Measurements from ENCODE around the gene CUL1.
"Not testable (repeated sequence)": the region's sequence is repeated elsewhere in the genome, so short reads cannot be mapped to it uniquely, and the experiment has no call there.

Gene CUL1

GRCh38 chr7:148704970-148705369 lies 6.3 kb downstream of the CUL1 start:
- H3K9ac ChIP-seq (ENCODE audit: low read length): no peak overlapping the region

DNA sequence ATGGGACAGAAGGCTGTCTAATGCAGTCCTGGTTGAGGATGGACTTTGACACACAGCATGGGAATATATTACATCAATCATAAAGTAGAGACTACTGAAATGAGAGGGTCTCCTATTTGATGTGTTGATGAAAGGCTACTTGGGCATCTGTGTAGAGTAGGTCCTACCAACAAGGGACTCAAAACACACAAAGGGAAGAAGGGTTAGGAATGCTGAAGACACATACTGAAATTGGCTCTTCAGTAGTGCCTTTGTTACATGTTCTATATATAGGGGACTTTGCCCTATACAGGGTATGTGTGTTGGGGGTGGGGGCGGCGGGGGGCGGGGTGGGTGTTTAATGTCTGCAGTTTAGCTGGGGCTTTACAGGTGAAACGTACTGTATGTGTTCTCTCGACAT lies 7.7 kb downstream of the CUL1 start:
- H3K4me1 ChIP-seq (ENCODE audit: control insufficient read depth, insufficient read depth, low read length): peaks cover 60% of the 10 kb centered on the region

More at GRCh38 chr7:148704970-148705369, 6.3 kb downstream of the CUL1 start:
- Histone ChIP-seq H3K4me3 (ENCODE audit: low read depth, low read length) (no peak overlapping the region), H3K9me3 (ENCODE audit: control insufficient read depth, insufficient read depth, low read depth, low read length) (no peaks in the 10 kb centered on the region), H3K4me1 (ENCODE audit: control insufficient read depth, insufficient read depth, low read length) (peaks cover 70% of the 10 kb centered on the region), H3K27ac (ENCODE audit: low read depth, low read length) (no peak overlapping the region), H3K36me3 (ENCODE audit: control insufficient read depth, insufficient read depth, low read length) (no peaks in the 10 kb centered on the region), H3K27me3 (ENCODE audit: control insufficient read depth, insufficient read depth, low read length) (no peaks in the 10 kb centered on the region)

GRCh38 chr7:148708026-148708885 lies 9.6 kb downstream of the CUL1 start:
- peaks cover 43% of the 10 kb centered on the region for H3K4me1 ChIP-seq (ENCODE audit: control insufficient read depth, insufficient read depth, low read length)
- no peak overlapping the region for H3K27ac ChIP-seq (ENCODE audit: low read depth, low read length)
- no peaks in the 10 kb centered on the region for H3K27me3 ChIP-seq (ENCODE audit: control insufficient read depth, insufficient read depth, low read length)

More for the DNA sequence above, 7.7 kb downstream of the CUL1 start:
- H3K9me3 ChIP-seq (ENCODE audit: control insufficient read depth, insufficient read depth, low read depth, low read length): no peaks in the 10 kb centered on the region
- no peak overlapping the region for H3K9ac ChIP-seq (ENCODE audit: low read length)
- no peaks in the 10 kb centered on the region for H3K27me3 ChIP-seq (ENCODE audit: control insufficient read depth, insufficient read depth, low read length)
- no peak overlapping the region for H3K4me3 ChIP-seq (ENCODE audit: low read depth, low read length)
- H3K27ac ChIP-seq (ENCODE audit: low read depth, low read length): no peak overlapping the region
- H3K36me3 ChIP-seq (ENCODE audit: control insufficient read depth, insufficient read depth, low read length): no peaks in the 10 kb centered on the region

GRCh38 chr7:148709014-148709413 lies 10.3 kb downstream of the CUL1 start:
- no peaks in the 10 kb centered on the region for H3K9me3 ChIP-seq (ENCODE audit: control insufficient read depth, insufficient read depth, low read depth, low read length)
- no peak overlapping the region for H3K27ac ChIP-seq (ENCODE audit: low read depth, low read length)
- H3K9ac ChIP-seq (ENCODE audit: low read length): no peak overlapping the region
- no peaks in the 10 kb centered on the region for H3K36me3 ChIP-seq (ENCODE audit: control insufficient read depth, insufficient read depth, low read length)
- no peaks in the 10 kb centered on the region for H3K27me3 ChIP-seq (ENCODE audit: control insufficient read depth, insufficient read depth, low read length)
- H3K4me1 ChIP-seq (ENCODE audit: control insufficient read depth, insufficient read depth, low read length): peaks cover 43% of the 10 kb centered on the region
- H3K4me3 ChIP-seq (ENCODE audit: low read depth, low read length): no peak overlapping the region

More at GRCh38 chr7:148708026-148708885, 9.6 kb downstream of the CUL1 start:
- Histone ChIP-seq H3K36me3 (ENCODE audit: control insufficient read depth, insufficient read depth, low read length) (no peaks in the 10 kb centered on the region), H3K9me3 (ENCODE audit: control insufficient read depth, insufficient read depth, low read depth, low read length) (no peaks in the 10 kb centered on the region), H3K9ac (ENCODE audit: low read length) (no peak overlapping the region), H3K4me3 (ENCODE audit: low read depth, low read length) (no peak overlapping the region)

DNA sequence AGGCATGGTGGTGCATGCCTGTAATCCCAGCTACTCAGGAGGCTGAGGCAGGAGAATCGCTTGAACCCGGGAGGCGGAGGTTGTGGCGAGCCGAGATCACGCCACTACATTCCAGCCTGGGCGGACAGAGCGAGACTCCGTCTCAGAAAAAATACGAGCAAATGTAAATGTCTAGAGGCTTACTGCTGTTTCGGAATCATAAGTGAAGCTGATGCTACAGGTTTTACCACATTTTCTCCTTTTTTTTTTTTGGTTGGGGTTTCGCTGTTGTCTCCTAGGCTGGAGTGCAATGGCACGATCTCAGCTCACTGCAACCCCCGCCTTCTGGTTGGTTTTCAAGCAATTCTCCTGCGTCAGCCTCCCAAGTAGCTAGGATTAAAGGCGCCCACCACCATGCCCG lies 11.7 kb downstream of the CUL1 start:
- H3K9ac ChIP-seq (ENCODE audit: low read length); H3K4me3 ChIP-seq (ENCODE audit: low read depth, low read length); H3K27ac ChIP-seq (ENCODE audit: low read depth, low read length); H3K27me3 ChIP-seq (ENCODE audit: control insufficient read depth, insufficient read depth, low read length); H3K9me3 ChIP-seq (ENCODE audit: control insufficient read depth, insufficient read depth, low read depth, low read length); H3K36me3 ChIP-seq (ENCODE audit: control insufficient read depth, insufficient read depth, low read length): not testable (repeated sequence)
- peaks cover 33% of the 10 kb centered on the region for H3K4me1 ChIP-seq (ENCODE audit: control insufficient read depth, insufficient read depth, low read length)

DNA sequence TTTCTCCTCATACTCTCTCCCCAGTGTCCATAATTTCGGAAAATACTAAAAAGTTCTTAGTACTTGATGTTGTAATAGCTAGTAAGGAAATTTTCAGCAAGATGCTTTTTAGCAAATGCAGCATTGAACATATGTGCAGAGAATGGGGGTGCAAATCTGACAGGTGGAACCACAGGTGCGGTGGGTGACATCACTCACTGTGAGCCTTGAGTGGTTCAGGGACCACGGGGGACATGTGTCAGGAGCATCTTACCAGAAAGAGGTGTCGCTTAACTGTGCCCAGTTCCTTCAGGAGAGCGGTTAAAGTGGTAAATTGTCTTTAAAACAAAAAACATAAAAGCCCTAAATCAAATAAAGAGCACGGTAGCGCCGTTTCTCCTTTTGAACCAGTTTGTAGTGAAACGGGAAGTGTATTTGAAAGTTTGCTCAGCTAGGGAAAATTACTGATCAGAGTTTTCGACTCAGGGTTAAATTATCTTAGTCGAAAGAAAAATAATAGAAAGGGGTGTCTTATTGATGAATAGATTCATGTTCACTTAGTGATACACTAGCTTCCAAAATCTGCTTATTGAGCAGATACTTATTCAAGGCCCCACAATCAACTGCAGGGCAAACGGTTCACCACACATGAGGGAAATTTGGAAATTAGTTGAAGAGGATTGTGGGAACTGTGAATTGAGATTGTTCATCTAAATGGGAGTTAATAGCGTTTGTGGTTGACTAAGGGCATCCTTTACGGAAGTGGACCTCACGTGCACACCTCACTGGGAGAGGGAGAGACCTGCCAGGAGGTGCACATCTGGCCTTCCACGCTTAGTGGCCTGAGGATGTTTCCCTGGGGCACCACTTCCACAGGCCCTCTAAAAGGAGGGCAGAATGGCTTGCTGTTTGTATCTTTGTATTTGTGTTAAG lies 12.7 kb downstream of the CUL1 start:
- Histone ChIP-seq H3K9ac (ENCODE audit: low read length) (no peak overlapping the region), H3K27me3 (ENCODE audit: control insufficient read depth, insufficient read depth, low read length) (no peaks in the 10 kb centered on the region), H3K27ac (ENCODE audit: low read depth, low read length) (no peak overlapping the region), H3K4me3 (ENCODE audit: low read depth, low read length) (no peak overlapping the region), H3K36me3 (ENCODE audit: control insufficient read depth, insufficient read depth, low read length) (0 out of 2 replicates have a peak, but pooled peaks cover 2% of the 10 kb centered on the region), H3K9me3 (ENCODE audit: control insufficient read depth, insufficient read depth, low read depth, low read length) (peaks cover 4% of the 10 kb centered on the region; the same call in 1 of the 2 replicates), H3K4me1 (ENCODE audit: control insufficient read depth, insufficient read depth, low read length) (peaks cover 23% of the 10 kb centered on the region)

- no peaks in the 10 kb centered on the region for H3K27me3 ChIP-seq (ENCODE audit: control insufficient read depth, insufficient read depth, low read length)
- 0 out of 2 replicates have a peak, but pooled peaks cover 2% of the 10 kb centered on the region for H3K36me3 ChIP-seq (ENCODE audit: control insufficient read depth, insufficient read depth, low read length)
- peaks cover 18% of the 10 kb centered on the region for H3K4me1 ChIP-seq (ENCODE audit: control insufficient read depth, insufficient read depth, low read length)
- H3K9me3 ChIP-seq (ENCODE audit: control insufficient read depth, insufficient read depth, low read depth, low read length): peaks cover 4% of the 10 kb centered on the region; the same call in 1 of the 2 replicates
- no peak overlapping the region for H3K27ac ChIP-seq (ENCODE audit: low read depth, low read length)
- no peak overlapping the region for H3K9ac ChIP-seq (ENCODE audit: low read length)
- no peak overlapping the region for H3K4me3 ChIP-seq (ENCODE audit: low read depth, low read length)
These were observed 14.1 kb downstream of the CUL1 start for GRCh38 chr7:148712678-148713329.

- H3K4me3 ChIP-seq (ENCODE audit: low read depth, low read length): no peak overlapping the region
- peaks cover 7% of the 10 kb centered on the region; the same call in 1 of the 2 replicates for H3K4me1 ChIP-seq (ENCODE audit: control insufficient read depth, insufficient read depth, low read length)
- H3K27ac ChIP-seq (ENCODE audit: low read depth, low read length): no peak overlapping the region
- H3K36me3 ChIP-seq (ENCODE audit: control insufficient read depth, insufficient read depth, low read length): 0 out of 2 replicates have a peak, but pooled peaks cover 2% of the 10 kb centered on the region
- peaks cover 4% of the 10 kb centered on the region; the same call in 1 of the 2 replicates for H3K9me3 ChIP-seq (ENCODE audit: control insufficient read depth, insufficient read depth, low read depth, low read length)
- H3K27me3 ChIP-seq (ENCODE audit: control insufficient read depth, insufficient read depth, low read length): no peaks in the 10 kb centered on the region
- H3K9ac ChIP-seq (ENCODE audit: low read length): no peak overlapping the region
These were observed 15.8 kb downstream of the CUL1 start for GRCh38 chr7:148714498-148714897.

- H3K9ac ChIP-seq (ENCODE audit: low read length): no peak overlapping the region
- no peak overlapping the region for H3K4me3 ChIP-seq (ENCODE audit: low read depth, low read length)
- H3K27me3 ChIP-seq (ENCODE audit: control insufficient read depth, insufficient read depth, low read length): no peaks in the 10 kb centered on the region
- H3K36me3 ChIP-seq (ENCODE audit: control insufficient read depth, insufficient read depth, low read length): 0 out of 2 replicates have a peak, but pooled peaks cover 2% of the 10 kb centered on the region
- no peak overlapping the region for H3K27ac ChIP-seq (ENCODE audit: low read depth, low read length)
- peaks cover 12% of the 10 kb centered on the region for H3K4me1 ChIP-seq (ENCODE audit: control insufficient read depth, insufficient read depth, low read length)
- peaks cover 4% of the 10 kb centered on the region; the same call in 1 of the 2 replicates for H3K9me3 ChIP-seq (ENCODE audit: control insufficient read depth, insufficient read depth, low read depth, low read length)
These were observed 16.3 kb downstream of the CUL1 start for GRCh38 chr7:148715027-148715426.

DNA sequence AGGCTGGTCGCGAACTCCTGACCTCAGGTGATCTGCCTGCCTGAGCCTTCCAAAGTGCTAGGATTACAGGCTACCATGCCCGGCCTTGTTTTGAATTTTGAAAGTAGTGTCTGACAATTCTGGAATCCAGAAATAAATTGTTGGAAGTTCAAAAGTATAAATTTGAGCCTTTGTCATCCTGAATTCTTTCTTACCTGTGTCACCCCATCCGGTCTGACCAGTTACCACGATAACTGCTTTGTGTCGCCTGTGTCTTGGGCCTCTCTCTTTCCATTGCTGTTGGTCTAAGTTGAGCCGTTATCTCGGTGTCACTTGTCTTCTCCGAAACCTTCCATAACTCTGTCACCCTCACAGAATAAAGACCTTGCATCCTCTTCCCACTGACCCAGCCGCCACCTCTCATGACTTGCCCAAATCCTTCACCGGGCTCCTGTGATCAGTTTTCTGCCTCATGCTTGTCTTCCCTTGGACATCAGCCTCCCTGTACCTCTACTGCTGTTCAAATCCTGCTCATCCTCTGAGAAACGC lies 18.6 kb downstream of the CUL1 start:
- Histone ChIP-seq H3K9me3 (ENCODE audit: control insufficient read depth, insufficient read depth, low read depth, low read length) (peaks cover 4% of the 10 kb centered on the region; the same call in 1 of the 2 replicates), H3K4me3 (ENCODE audit: low read depth, low read length) (no peak overlapping the region), H3K36me3 (ENCODE audit: control insufficient read depth, insufficient read depth, low read length) (0 out of 2 replicates have a peak, but pooled peaks cover 2% of the 10 kb centered on the region), H3K27ac (ENCODE audit: low read depth, low read length) (no peak overlapping the region), H3K4me1 (ENCODE audit: control insufficient read depth, insufficient read depth, low read length) (peaks cover 24% of the 10 kb centered on the region), H3K27me3 (ENCODE audit: control insufficient read depth, insufficient read depth, low read length) (no peaks in the 10 kb centered on the region), H3K9ac (ENCODE audit: low read length) (no peak overlapping the region)
